Common myeloid progenitor, CD34-positive (primary cell): ENCODE data around the gene THOP1.

Experiments used
- CTCF ChIA-PET: fragments of 350-600 bp; sonication (Branson Sonifier 250); formaldehyde crosslinking; loops from one replicate; lab custom pipeline; 2021; ENCODE audit warnings: antibody characterized with exemption; lab: Charles Lee
- POLR2A ChIA-PET: fragments of 350-600 bp; sonication (Branson Sonifier 250); formaldehyde crosslinking; loops from one replicate; lab custom pipeline; 2021; ENCODE audit warnings: antibody characterized with exemption; lab: Charles Lee
- DNase-seq, 3 donors: peaks; one replicate each; pipeline versions ENCODE4 v3.0.0 to v3.0.0-alpha.2; 2013
- H3K27ac ChIP-seq, 2 experiments: 1 replicate in 1 of 2; 2 replicates in 1 of 2; pipeline ENCODE4 v1.7.0; 2013; ENCODE audit warnings: inconsistent platforms in 2 of 2, low read length in 2 of 2, mild to moderate bottlenecking in 2 of 2, low read depth in 1 of 2, moderate library complexity in 1 of 2; ENCODE audit not compliant: severe bottlenecking in 2 of 2, insufficient read depth in 1 of 2, poor library complexity in 1 of 2
- H3K27me3 ChIP-seq, 5 experiments: replicated peaks in 2 of 5; 1 replicate in 3 of 5; 2 replicates in 2 of 5; pipeline versions ENCODE4 v1.6.1 to v1.7.0; 2013; ENCODE audit warnings: low read length in 4 of 5, mild to moderate bottlenecking in 2 of 5, moderate library complexity in 2 of 5, inconsistent platforms in 1 of 5; ENCODE audit not compliant: insufficient read depth in 5 of 5, control insufficient read depth in 4 of 5
- H3K36me3 ChIP-seq, 4 experiments: 1 replicate in 2 of 4; 2 replicates in 2 of 4; pipeline versions ENCODE4 v1.6.1 to v1.7.0; 2013; ENCODE audit warnings: low read length in 3 of 4, control low read depth in 1 of 4, mild to moderate bottlenecking in 1 of 4; ENCODE audit not compliant: control insufficient read depth in 4 of 4, insufficient read depth in 4 of 4
- H3K4me1 ChIP-seq, 4 experiments: 1 replicate in 3 of 4; 2 replicates in 1 of 4; pipeline versions ENCODE4 v1.6.1 to v1.7.1; 2013; ENCODE audit warnings: low read length in 3 of 4, mild to moderate bottlenecking in 3 of 4, control low read depth in 1 of 4, inconsistent platforms in 1 of 4, moderate library complexity in 1 of 4; ENCODE audit not compliant: control insufficient read depth in 4 of 4, insufficient read depth in 4 of 4; ENCODE audit errors: control extremely low read depth in 1 of 4
- H3K4me3 ChIP-seq, 7 experiments: 1 replicate in 4 of 7; 2 replicates in 3 of 7; pipeline versions ENCODE4 v1.5.1 to v1.7.0; 2013; ENCODE audit warnings: mild to moderate bottlenecking in 7 of 7, low read length in 6 of 7, moderate library complexity in 6 of 7, inconsistent platforms in 2 of 7, low read depth in 2 of 7, control low read depth in 1 of 7; ENCODE audit not compliant: insufficient read depth in 4 of 7, control insufficient read depth in 1 of 7; ENCODE audit errors: extremely low read depth in 1 of 7
- H3K9me3 ChIP-seq, 5 experiments: 1 replicate in 4 of 5; 2 replicates in 1 of 5; pipeline versions ENCODE4 v1.6.1 to v1.7.1; 2013; ENCODE audit warnings: low read length in 4 of 5, mild to moderate bottlenecking in 2 of 5, inconsistent platforms in 1 of 5, low read depth in 1 of 5, moderate library complexity in 1 of 5; ENCODE audit not compliant: control insufficient read depth in 4 of 5, insufficient read depth in 2 of 5; ENCODE audit errors: control extremely low read depth in 1 of 5
- WGBS: methylation state at CpG from one replicate; pipeline ENCODE4 v1.1.5; 2013; ENCODE audit not compliant: insufficient coverage; 5-methylcytosine and 5-hydroxymethylcytosine counted together

Gene THOP1

GRCh38 chr19:2841855-2842574 lies 56.7 kb downstream of the THOP1 start:
- H3K4me3 ChIP-seq = peak overlapping the region; percentile 57 to 88 (median 81)
- H3K4me1 ChIP-seq = peaks cover 5 to 15% (median 15%) of the 10 kb centered on the region in 4 experiments
- ChIA-PET CTCF (interaction anchor here (0.7 to 1.3 kb wide), 2 partner anchors 22 to 194 kb away, joined by 3 to 5 read pairs; partner anchors contain the start of gene ZNF554), POLR2A (interaction anchor here (0.7 to 1.9 kb wide), 6 partner anchors 12 to 300 kb away, joined by 3 to 8 read pairs (median 3); no protein-coding TSS in a partner anchor)
- H3K27me3 ChIP-seq = no peaks in the 10 kb centered on the region
- H3K36me3 ChIP-seq = peaks cover 2 to 25% (median 12%) of the 10 kb centered on the region in 4 experiments
- peak overlapping the region; percentile 25 to 88 for H3K27ac ChIP-seq
- H3K9me3 ChIP-seq = peaks cover 1 to 35% (median 27%) of the 10 kb centered on the region in 5 experiments
- peak in 2 of 3 donors; percentile 26 to 43 for DNase-seq
- 1% methylated on average over 50 of the region's 62 CpGs for WGBS

- no peak overlapping the region for H3K27ac ChIP-seq
- no peaks in the 10 kb centered on the region for H3K27me3 ChIP-seq
- peaks cover 5 to 15% (median 15%) of the 10 kb centered on the region in 4 experiments for H3K4me1 ChIP-seq
- H3K36me3 ChIP-seq = peaks cover 4 to 32% (median 17%) of the 10 kb centered on the region in 4 experiments
- no peak overlapping the region for H3K4me3 ChIP-seq
- 100% methylated on average over 1 of the region's 2 CpGs for WGBS
- POLR2A ChIA-PET = no interaction called here
- peaks cover 5 to 41% (median 30%) of the 10 kb centered on the region in 5 experiments for H3K9me3 ChIP-seq
- DNase-seq = no peak
- CTCF ChIA-PET = no interaction called here
Observed at GRCh38 chr19:2845107-2845506, 59.8 kb downstream of the THOP1 start.

- H3K36me3 ChIP-seq = peaks cover 6 to 44% (median 28%) of the 10 kb centered on the region in 4 experiments
- WGBS = 91% methylated on average over 12 of the region's 13 CpGs
- ChIA-PET CTCF (no interaction called here), POLR2A (no interaction called here)
- peak overlapping the region in 1 of 7 experiments; percentile 24 for H3K4me3 ChIP-seq
- no peak for DNase-seq
- peaks cover 5 to 49% (median 34%) of the 10 kb centered on the region in 5 experiments for H3K9me3 ChIP-seq
- no peak overlapping the region for H3K27ac ChIP-seq
- H3K27me3 ChIP-seq = no peaks in the 10 kb centered on the region
- H3K4me1 ChIP-seq = peaks cover 5 to 11% (median 9%) of the 10 kb centered on the region in 4 experiments
Observed at GRCh38 chr19:2846180-2846894, 61.0 kb downstream of the THOP1 start.

- peaks cover 0 to 3% (median 2%) of the 10 kb centered on the region in 4 experiments for H3K4me1 ChIP-seq
- WGBS = 100% methylated on average over 2 of the region's 3 CpGs
- H3K27me3 ChIP-seq = no peaks in the 10 kb centered on the region
- POLR2A ChIA-PET = no interaction called here
- peak overlapping the region in 1 of 7 experiments; percentile 3 for H3K4me3 ChIP-seq
- peaks cover 11 to 56% (median 39%) of the 10 kb centered on the region in 4 experiments for H3K36me3 ChIP-seq
- H3K27ac ChIP-seq = no peak overlapping the region
- no peak for DNase-seq
- peaks cover 6 to 61% (median 43%) of the 10 kb centered on the region in 5 experiments for H3K9me3 ChIP-seq
- CTCF ChIA-PET = interaction anchor here (1.5 to 1.9 kb wide), 2 partner anchors 19 to 25 kb away, joined by 3 to 4 read pairs; partner anchors contain the start of gene ZNF556
Observed at GRCh38 chr19:2847507-2847906, 62.2 kb downstream of the THOP1 start.

- H3K36me3 ChIP-seq = peaks cover 21 to 67% (median 49%) of the 10 kb centered on the region in 4 experiments
- ChIA-PET POLR2A (no interaction called here), CTCF (interaction anchor here (1.5 to 1.9 kb wide), 2 partner anchors 18 to 26 kb away, joined by 3 to 4 read pairs; partner anchors contain the start of gene ZNF556)
- H3K4me3 ChIP-seq = no peak overlapping the region
- no peaks in the 10 kb centered on the region for H3K27me3 ChIP-seq
- H3K4me1 ChIP-seq = no peaks in the 10 kb centered on the region
- WGBS = 82% methylated on average over 2 of the region's 4 CpGs
- H3K9me3 ChIP-seq = peaks cover 16 to 72% (median 54%) of the 10 kb centered on the region in 5 experiments
- no peak for DNase-seq
- H3K27ac ChIP-seq = no peak overlapping the region
Observed at GRCh38 chr19:2848616-2849015, 63.3 kb downstream of the THOP1 start.

GRCh38 chr19:2850256-2850925 lies 65.1 kb downstream of the THOP1 start:
- POLR2A ChIA-PET = no interaction called here
- WGBS = no CpG with 5 or more reads among the region's 3 CpGs
- peaks cover 16 to 83% (median 58%) of the 10 kb centered on the region in 5 experiments for H3K9me3 ChIP-seq

More at GRCh38 chr19:2850256-2850925, 65.1 kb downstream of the THOP1 start:
- no peaks in the 10 kb centered on the region for H3K4me1 ChIP-seq
- no peak for DNase-seq
- no peak overlapping the region for H3K27ac ChIP-seq
- H3K27me3 ChIP-seq = no peaks in the 10 kb centered on the region
- H3K36me3 ChIP-seq = peaks cover 21 to 73% (median 58%) of the 10 kb centered on the region in 4 experiments
- CTCF ChIA-PET = interaction anchor here (1.1 to 1.4 kb wide), 2 partner anchors 10 to 31 kb away, joined by 3 read pairs; partner anchors contain the start of gene ZNF554
- no peak overlapping the region for H3K4me3 ChIP-seq
